T-helper 2 cell (primary cell): ENCODE measurements around the gene PRR36.
A peak's percentile ranks its signal among the peaks of the same experiment; 100 is the strongest.

Experiments used
- DNase-seq, 5 experiments: peaks; one replicate each; pipeline versions ENCODE4 v3.0.0 to v3.0.0-alpha.2; 2012 to 2022

PRR36 gene

DNA sequence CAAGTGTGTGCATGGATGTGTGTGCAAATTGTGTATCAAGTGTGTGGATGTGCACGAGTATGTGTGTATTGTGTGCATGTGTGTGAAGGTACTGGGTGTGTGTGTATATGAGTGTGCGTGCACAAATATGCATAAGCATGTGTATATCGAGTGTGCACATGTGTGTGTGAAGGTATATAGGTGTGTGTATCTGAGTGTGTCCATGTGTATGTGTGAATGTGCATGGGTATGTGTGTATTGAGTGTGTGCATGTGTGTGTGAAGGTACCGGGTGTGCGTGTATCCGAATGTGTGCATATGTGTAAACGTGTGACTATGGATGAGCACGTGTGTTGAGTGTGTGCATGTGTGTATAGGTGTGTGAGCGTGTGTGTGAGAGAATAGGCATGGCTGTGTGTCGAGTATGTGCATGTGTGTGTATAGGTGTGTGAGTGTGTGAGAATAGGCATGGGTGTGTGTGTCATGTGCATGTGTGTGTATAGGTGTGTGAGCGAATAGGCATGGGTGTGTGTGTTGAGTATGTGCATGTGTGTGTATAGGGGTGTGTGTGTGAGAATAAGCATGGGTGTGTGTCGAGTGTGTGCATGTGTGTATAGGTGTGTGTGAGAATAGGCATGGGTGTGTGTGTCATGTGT, 31.4 kb downstream of the PRR36 start:
- no peak for DNase-seq

DNA sequence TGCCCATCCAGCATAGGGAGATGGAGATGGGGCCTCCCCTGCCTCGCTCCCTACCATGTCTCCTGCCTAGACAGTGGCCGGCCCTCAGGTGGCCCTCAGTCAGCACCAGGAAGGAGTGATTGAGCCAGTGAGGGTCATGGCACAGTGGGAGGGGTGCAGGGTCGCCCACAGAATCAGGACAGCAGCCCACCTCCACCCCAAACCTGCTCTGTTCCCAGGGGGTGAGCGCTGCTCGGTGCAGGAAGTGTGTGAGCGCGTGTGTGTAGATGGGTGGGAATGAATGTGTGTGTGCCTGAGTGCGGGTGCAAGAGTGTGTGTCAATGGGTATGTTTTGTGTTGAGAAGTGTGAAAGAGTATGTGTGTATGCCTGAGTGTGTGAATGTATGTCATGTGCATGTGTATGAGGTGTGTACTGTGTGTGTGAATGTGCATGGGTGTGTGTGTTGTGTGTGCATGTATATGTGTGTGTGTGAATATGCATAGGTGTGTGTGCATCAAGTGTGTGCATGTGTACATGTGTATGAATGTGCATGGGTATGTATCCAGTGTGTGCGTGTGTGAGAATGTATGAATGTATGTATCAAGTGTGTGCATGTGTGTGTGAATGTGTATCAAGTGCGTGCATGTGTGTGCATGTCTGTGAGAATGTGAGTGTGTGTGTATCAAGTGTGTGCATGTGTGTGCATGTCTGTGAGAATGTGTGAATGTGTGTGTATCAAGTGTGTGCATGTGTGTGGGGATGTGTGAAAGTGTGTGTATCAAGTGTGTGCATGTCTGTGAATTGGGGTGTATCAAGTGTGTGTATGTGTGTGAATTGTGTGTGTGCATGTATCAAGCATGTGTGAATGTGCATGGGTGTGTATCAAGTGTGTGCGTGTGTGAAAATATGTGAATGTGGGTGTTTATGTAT, 32.2 kb downstream of the PRR36 start:
- no peak for DNase-seq

DNA sequence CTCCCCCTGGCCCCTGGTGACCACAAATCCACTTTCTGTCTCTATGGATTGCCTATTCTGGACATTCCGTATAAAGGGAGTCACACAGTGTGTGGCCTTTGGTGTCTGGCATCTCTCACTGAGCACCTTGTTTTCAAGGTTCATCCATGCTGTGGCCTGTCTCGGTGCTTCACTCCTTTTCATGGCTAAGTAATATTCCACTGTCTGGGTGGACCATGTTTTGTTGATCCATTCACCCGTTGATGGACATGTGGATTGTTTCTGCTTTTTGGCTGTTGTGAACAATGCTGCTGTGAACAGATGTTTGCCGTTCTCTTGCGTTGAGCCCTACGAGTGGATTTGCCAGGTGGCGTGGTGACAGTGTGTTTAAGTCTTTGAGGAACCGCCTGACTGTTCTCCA, 33.6 kb downstream of the PRR36 start:
- no peak for DNase-seq

DNA sequence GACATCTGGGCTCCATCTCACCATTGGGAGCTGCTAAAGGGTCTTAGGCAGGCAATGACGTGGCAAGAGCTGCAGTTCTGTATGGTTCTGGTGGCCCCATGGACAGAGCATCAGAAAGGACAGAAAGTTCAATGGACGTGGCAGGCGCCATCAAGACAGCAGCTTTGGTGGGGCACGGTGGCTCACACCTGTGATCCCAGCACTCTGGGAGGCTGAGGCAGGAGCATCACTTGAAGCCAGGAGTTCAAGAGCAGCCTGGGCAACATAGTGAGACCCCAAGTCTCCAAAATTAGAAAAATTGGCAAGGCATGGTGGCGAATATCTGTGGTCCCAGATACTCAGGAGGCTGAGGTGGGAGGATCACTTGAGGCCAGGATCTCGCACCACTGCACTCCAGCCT, 34.7 kb downstream of the PRR36 start:
- no peak for DNase-seq

DNA sequence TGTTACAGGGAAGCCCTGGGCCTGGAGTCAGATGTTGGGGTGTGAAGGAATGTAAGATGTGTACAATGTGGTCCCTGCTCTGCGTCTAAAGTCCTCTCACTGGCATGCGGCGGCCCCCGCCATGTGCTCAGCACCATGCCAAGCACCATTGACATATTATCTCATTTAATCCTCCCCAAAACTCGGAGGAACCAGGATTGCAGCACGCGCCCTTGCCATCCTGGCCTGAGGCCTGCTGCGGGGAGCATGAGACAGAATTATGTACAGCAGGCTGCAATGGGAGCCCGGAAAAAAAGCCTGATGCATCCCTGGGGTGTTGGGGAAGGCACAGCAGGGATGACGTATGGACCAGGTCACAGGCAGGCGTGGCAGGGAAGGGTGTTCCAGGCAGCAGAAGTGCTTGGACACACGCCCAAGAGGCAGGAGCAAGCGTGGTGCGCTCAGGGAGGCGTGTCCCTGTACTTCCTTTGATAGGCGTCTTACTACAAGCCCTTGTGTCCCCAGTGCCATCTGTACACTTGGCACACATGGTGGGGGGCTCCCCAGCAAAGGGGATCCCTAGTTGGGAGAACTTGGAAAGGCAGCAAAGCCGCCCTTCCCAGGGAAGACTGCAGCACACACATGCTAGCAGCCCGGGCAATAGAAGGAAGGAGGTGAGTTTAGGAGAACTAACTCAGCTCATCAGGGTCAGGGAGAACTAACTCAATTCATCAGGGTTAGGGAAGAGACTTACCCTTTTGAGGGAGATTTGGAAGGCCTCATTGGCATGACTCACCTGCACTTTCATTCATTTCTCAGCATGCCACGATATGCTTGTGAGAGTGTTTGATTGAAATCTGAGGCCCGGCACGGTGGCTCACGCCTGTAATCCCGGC, 40.7 kb downstream of the PRR36 start:
- no peak for DNase-seq

DNA sequence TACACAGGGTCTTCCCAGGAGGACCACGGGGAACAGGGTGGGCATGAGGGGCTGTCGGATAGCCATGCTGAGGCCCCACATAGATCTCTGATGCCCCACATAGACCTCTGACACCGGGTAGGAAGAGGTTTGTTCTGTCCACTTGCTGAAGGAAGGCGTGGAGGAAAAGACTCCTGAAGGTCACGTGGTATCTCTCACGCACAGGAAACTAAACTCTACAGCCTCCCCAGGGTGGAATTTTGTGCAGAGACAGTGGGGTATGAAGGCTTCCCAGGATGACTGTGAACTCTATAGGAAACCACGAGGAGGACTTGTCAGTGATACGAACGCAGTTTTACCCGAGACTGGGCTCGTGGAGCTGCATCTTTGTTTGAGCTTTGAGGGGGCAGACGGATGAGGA, 41.4 kb downstream of the PRR36 start:
- DNase-seq: no peak

DNA sequence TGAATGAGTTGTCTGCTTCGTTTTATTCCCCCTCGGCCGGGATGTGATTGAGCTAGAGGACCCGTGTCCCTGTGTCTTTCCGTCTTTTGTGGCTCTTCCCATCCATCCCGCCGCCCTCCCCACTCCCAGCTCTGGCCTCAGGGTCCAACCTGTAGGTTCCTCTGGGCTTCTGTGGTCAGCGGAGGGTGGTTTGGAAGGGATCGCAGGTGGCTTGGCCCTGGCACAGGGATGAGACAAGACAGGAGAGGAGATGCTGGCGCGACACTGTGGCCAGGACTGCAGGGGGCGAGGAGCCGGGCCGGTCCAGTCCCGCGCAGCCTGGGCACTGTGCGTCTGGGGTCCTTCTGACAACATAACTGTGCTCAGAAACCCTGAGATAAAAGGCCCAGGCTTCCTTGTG, 42.2 kb downstream of the PRR36 start:
- DNase-seq: no peak

DNA sequence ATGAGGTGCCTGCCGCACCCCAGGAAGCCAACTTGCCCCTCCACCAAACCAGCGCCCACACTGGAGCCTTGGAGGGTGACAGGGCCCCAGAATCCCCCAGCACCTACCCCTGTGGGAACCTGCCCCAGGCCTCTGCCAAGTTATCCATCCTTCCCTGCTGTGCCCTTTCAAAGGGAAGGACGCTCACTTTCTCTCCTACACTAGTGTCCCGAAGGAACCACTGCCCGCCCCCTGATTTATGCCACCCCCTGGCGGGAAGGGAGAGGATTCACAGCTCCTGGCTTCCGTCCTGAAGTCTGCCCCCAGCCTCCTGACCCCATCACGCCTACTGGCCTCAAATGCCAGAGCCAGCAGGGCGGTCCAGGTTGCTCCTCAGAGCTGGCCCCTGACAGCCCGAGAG, 42.7 kb downstream of the PRR36 start:
- DNase-seq: no peak

DNA sequence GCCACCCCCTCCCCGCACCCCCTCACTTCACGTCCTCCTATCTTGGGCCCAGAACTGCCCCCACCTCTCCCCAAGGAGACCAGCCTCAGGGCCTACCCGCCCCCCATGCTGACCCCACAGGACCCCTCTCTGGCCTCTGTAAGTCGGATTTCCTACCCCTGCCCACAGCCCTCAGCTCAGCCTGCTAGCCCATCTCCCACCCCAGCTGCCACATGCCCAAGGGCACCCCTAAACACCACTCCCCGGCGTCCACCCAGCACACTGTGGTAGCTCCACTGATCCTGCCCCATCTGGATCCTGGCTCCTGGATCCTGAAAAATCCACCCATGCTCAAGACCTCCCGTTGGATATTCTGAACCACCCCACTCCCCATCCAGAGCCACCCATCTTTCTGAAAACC, 43.4 kb downstream of the PRR36 start:
- DNase-seq: no peak

DNA sequence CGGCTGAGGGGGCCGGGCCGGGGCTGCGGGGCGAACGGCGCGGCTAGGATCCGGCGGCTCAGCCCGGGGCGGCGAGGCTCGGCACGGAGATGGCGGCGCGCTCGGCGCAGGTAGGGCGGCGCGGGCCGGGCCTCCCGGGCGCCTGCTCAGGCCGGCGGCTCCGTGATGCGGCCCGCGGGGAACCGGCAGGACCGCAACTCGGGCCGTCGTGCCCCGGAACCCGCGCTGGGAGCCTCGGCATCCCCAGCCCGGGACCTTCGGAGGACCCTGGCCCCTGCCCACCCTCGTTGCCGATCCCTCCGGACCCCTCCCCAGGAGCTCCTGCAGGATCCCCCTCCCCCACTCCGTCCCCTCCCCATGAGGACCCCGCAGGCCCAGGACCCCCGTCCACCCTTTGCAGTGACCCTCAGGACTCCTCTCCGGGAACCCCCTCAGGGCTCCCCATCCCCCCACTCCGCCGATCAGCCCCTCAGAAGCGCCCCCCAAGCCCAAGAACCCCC, 43.9 kb downstream of the PRR36 start:
- no peak for DNase-seq

DNA sequence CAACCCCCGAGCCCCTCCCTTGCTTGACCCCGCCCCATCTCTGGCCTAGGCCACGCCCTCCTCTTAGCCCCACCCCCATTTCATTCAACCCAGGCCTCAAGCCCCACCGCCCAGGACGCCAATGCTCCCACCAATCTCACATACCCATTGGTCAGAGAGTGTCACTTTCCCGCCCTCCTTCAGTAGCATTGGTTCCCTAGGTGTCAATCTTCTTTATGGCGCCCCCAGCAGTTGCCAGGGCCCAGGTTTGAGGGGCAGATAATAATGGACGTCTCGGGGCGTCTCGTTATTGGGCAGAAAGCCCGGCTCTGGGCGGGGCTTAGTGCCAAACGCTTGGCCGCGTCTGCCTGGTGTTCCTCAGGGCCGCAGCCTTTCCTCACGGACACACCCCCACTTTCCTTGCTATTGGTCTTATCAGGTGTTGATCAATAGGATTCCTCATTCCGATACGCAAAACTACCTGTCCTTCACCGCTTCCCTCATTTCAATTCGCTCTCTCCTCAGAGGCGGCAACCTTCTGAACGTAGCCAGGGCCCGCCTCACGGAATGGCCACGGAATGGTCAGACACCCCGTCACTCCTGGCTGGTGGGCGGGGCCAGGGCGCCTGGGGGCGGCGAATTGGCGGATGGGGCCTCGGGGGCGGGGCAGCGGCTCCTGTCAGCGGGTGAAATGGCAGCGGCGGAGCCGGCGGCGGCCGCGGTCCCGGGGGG, 44.5 kb downstream of the PRR36 start, which contains the start of gene EVI5L:
EVI5L (plus strand) TSS at position 658 of the 711 bp plus-strand sequence. CDS start 16,325 bp downstream, outside the sequence.
- DNase-seq: peak; percentile 99 to 100 (median 99)

DNA sequence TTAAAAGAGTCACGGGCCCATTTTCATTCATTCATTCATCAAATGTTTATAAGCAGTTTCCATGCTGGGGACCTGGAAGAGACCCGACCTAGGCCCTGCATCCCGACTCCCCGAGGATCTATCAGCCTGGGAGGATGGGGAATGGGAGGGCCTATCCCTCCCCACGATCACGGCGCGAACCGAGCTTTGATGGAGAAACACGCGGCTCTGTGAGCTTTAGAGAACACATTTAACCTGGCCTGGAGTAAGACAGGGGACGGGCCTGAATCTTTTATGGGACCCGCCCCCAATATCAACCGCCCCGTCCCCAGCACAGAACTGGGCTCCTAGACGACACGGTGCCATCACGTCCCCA, 45.0 kb downstream of the PRR36 start:
- no peak for DNase-seq

DNA sequence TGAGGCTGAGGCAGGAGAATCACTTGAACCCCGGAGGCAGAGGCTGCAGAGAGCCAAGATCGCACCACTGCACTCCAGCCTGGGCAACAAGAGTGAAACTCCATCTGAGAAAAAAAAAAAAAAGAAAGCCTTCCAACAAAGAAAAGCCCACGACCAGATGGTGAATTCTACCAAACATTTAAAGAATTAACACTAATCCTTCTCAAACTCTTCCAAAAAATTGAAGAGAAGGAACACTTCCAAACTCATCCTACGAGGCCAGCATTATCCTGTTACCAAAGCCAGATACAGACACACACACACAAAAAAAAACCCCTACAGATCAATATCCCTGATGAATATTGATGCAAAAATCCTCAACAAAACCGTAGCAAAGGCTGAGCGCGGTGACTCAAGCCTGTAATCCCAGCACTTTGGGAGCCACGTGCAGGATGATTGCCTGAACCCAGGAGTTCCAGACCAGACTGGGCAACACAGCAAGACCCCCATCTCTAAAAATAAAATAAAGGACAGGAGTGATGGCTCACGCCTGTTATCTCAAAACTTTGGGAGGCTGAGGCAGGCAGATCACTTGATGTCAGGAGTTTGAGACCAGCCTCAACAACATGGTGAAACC, 50.4 kb downstream of the PRR36 start:
- no peak for DNase-seq

DNA sequence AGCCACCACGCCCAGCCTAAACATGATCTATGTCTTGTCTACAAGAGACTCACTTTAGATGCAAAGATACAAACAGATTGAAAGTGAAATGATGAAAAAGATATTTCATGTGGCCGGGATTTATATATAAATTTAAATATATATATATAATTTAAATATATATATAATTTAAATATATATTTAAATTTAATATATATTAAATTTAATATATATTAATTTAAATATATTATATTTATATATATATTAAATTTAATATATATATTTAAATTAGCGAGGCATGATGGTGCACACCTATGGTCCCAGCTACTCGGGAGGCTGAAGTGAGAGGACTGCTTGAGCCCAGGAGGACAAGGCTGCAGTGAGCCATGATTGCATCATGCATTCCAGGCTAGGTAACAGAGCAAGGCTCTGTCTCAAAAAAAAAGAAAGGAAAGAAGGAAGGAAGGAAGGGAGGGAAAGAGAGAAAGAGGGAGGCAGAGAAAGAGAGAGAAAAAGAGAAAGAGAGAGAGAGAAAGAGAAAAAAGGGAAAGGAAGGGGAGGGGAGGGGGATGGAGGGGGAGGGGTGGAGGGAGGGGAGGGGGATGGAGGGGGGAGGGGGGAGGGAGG, 51.2 kb downstream of the PRR36 start:
- no peak for DNase-seq

DNA sequence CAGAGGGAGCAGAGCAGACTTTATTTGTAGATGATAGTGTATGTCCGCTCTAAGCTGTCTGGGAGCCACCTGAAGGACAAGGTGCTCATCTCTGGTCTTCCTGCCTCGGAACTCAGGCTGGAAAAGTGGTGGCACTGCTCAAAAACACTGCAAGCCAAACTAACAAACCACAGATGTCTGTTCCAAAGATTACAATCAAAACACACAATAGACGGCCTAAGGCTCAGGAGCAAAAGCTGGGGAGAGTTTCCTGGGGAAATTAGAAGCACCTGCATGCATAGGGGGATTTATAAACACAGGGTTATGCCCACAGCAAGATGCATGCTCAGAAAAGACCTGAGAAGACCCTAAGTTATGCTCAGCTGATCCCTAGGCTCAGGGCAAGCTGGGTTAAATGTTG, 53.6 kb downstream of the PRR36 start:
- DNase-seq: no peak

DNA sequence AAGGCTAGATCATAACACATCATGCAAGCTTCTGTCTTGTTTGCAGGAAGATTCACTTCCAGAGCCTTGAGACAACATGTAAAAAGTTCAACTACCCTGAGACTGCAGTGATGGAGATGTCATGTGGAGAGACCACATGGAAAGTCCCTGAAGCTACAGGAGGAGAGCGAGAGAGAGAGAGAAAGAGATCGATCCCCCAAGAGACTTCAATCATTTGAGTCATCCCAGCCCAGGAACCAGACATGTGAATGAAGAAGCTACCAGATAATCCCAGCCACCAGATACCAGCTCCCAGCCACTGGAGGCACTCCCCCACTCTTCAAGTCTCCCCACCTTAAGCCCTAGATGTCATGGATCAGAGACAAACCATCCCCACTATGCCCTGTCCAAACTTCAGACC, 54.9 kb downstream of the PRR36 start:
- no peak for DNase-seq

DNA sequence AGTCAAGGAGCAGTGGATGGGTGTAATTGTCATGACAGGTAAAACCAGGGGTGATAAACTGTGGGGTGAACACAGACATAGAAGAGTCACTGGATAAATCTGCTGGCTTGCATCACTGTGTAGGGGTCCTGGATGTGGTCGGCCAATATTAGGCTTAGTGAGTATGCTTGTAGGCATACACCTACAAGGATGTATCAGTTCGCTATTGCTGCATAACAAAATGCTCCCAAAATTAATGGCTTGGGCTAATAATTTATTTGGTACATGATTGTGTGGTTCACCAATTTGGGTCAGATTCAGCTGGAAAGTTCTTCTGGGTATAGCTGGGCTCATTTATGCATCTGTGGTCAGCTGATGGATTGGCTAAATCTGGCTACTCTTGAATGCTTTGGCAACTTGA, 55.4 kb downstream of the PRR36 start:
- no peak for DNase-seq
